ENCODE measurements around the gene P4HB.
"Not testable (repeated sequence)": the region's sequence is repeated elsewhere in the genome, so short reads cannot be mapped to it uniquely, and the experiment has no call there.

The P4HB gene

GRCh38 chr17:81840826-81841778 is 19.2 kb downstream of the P4HB start:
- H3K27me3 ChIP-seq (replicated peaks; ENCODE audit: control insufficient read depth, insufficient read depth, low read length) = no peaks in the 10 kb centered on the region
- H3K4me1 ChIP-seq (ENCODE audit: control insufficient read depth, insufficient read depth, low read length) = peaks cover 5% of the 10 kb centered on the region
- peaks cover 40% of the 10 kb centered on the region for H3K36me3 ChIP-seq (ENCODE audit: control insufficient read depth, insufficient read depth, low read length, severe bottlenecking)
- no peak overlapping the region for H3K9ac ChIP-seq (ENCODE audit: low read length)
- H3K9me3 ChIP-seq (ENCODE audit: control insufficient read depth, low read length) = no peaks in the 10 kb centered on the region
- DNase-seq (ENCODE audit: low read depth) = no peak
- no peak overlapping the region for H3K4me3 ChIP-seq (ENCODE audit: low read length)

DNA sequence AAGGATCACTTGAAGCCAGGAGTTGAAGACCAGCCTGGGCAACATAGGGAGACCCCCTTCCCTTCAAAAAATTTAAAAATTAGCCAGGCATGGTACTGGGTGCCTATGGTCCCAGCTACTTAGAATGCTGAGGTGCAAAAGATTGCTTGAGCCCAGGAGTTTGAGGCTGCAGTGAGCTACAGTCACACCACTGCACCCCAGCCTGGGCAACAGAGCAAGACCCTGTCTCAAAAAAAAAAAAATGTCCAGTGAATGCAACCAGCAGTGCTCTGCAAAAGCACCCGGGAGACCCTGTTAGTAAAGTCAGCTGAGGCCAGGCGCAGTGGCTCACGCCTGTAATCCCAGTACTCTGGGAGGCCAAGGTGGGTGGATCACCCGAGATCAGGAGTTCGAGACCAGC is 20.3 kb downstream of the P4HB start:
- H3K36me3 ChIP-seq (ENCODE audit: control insufficient read depth, insufficient read depth, low read length, severe bottlenecking) = peaks cover 29% of the 10 kb centered on the region
- not testable (repeated sequence) for H3K27me3 ChIP-seq (replicated peaks; ENCODE audit: control insufficient read depth, insufficient read depth, low read length); H3K4me1 ChIP-seq (ENCODE audit: control insufficient read depth, insufficient read depth, low read length); DNase-seq (ENCODE audit: low read depth); H3K9ac ChIP-seq (ENCODE audit: low read length); H3K4me3 ChIP-seq (ENCODE audit: low read length); H3K9me3 ChIP-seq (ENCODE audit: control insufficient read depth, low read length)

DNA sequence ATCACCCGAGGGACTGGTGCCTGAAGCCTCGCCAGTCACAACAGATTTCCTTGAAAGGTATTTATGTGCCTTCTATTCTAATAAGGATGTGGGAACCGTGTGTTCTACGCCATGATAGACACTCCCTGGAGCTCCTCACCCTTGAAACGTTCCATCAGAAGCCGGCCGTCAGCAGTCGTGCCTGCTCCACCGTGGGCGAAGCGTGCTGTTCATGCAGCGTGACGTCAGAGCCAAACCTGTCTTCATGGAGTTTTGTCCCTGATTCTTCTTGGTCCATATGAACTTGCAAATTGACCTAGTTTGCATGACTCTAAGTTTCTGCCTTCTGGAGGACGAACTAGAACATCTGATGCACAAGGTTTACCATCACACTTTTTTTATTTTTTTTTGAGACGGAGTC is 21.0 kb downstream of the P4HB start:
- DNase-seq (ENCODE audit: low read depth) = no peak
- Histone ChIP-seq H3K36me3 (ENCODE audit: control insufficient read depth, insufficient read depth, low read length, severe bottlenecking) (peaks cover 22% of the 10 kb centered on the region), H3K4me1 (ENCODE audit: control insufficient read depth, insufficient read depth, low read length) (peaks cover 5% of the 10 kb centered on the region), H3K27me3 (replicated peaks; ENCODE audit: control insufficient read depth, insufficient read depth, low read length) (no peaks in the 10 kb centered on the region), H3K9me3 (ENCODE audit: control insufficient read depth, low read length) (no peaks in the 10 kb centered on the region), H3K9ac (ENCODE audit: low read length) (no peak overlapping the region), H3K4me3 (ENCODE audit: low read length) (no peak overlapping the region)

- Histone ChIP-seq H3K4me1 (ENCODE audit: control insufficient read depth, insufficient read depth, low read length) (peaks cover 7% of the 10 kb centered on the region), H3K9ac (ENCODE audit: low read length) (no peak overlapping the region), H3K4me3 (ENCODE audit: low read length) (no peak overlapping the region), H3K36me3 (ENCODE audit: control insufficient read depth, insufficient read depth, low read length, severe bottlenecking) (peaks cover 17% of the 10 kb centered on the region), H3K27me3 (replicated peaks; ENCODE audit: control insufficient read depth, insufficient read depth, low read length) (no peaks in the 10 kb centered on the region), H3K9me3 (ENCODE audit: control insufficient read depth, low read length) (no peaks in the 10 kb centered on the region)
- no peak for DNase-seq (ENCODE audit: low read depth)
These were observed 21.5 kb downstream of the P4HB start for GRCh38 chr17:81838753-81839255.

DNA sequence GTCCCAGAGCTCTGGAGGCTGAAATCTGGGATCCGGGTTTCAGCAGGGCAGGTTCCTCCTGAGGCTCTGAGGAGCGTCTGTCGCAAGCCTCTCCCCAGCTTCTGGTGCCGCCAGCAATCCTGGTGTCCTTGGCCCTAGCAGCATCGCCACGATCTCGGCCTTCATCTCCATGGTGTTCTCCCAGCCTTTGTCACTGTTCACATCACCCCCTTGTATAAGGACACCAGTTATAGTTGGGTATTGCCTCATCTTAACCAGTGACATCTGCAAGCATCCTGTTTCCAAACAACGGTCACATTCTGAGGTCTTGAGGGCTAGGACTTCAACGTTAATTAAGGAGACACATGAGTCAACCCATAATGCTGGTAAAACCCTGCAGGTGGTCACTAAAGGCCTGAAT is 22.7 kb downstream of the P4HB start:
- Histone ChIP-seq H3K9ac (ENCODE audit: low read length) (no peak overlapping the region), H3K27me3 (replicated peaks; ENCODE audit: control insufficient read depth, insufficient read depth, low read length) (no peaks in the 10 kb centered on the region), H3K36me3 (ENCODE audit: control insufficient read depth, insufficient read depth, low read length, severe bottlenecking) (peaks cover 5% of the 10 kb centered on the region), H3K4me1 (ENCODE audit: control insufficient read depth, insufficient read depth, low read length) (peaks cover 7% of the 10 kb centered on the region), H3K4me3 (ENCODE audit: low read length) (no peak overlapping the region), H3K9me3 (ENCODE audit: control insufficient read depth, low read length) (no peaks in the 10 kb centered on the region)
- no peak for DNase-seq (ENCODE audit: low read depth)

DNA sequence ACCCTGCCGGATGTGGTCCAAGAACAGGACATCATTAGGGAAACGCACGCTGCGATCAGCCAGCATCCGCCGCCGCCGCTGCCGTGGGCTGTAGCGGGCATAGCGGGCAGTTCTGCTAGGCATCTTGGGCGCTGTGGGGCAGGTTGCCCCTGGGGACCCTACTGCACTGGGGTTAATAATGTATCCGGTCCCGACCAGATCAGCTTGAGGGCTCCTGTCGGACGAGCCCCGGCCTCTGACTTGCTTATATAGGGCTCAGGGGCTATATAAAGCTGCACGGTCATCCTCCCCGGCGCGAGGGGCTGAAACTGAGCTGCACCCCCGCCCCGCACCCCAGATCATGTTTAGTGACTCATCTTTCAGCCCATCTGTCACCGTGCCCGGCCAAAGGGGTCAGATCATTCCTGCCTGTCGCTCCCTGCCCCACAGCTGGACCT is 25.5 kb downstream of the P4HB start, which contains the start of gene PPP1R27:
Gene PPP1R27 (minus strand): TSS at position 220 of the 437 bp plus-strand sequence. CDS start 97 bp downstream, at position 123.
- peak within 1 kb of the TSS; percentile 92 for H3K9ac ChIP-seq (ENCODE audit: low read length)
- H3K36me3 ChIP-seq (ENCODE audit: control insufficient read depth, insufficient read depth, low read length, severe bottlenecking) = no peaks in the 10 kb centered on the region
- no peaks in the 10 kb centered on the region for H3K9me3 ChIP-seq (ENCODE audit: control insufficient read depth, low read length)
- no peaks in the 10 kb centered on the region for H3K27me3 ChIP-seq (replicated peaks; ENCODE audit: control insufficient read depth, insufficient read depth, low read length)
- H3K4me1 ChIP-seq (ENCODE audit: control insufficient read depth, insufficient read depth, low read length) = peaks cover 19% of the 10 kb centered on the region
- no peak for DNase-seq (ENCODE audit: low read depth)
- peak within 1 kb of the TSS; percentile 86 for H3K4me3 ChIP-seq (ENCODE audit: low read length)

GRCh38 chr17:81833921-81834830 is 26.2 kb downstream of the P4HB start:
- no peak for DNase-seq (ENCODE audit: low read depth)
- peaks cover 19% of the 10 kb centered on the region for H3K4me1 ChIP-seq (ENCODE audit: control insufficient read depth, insufficient read depth, low read length)
- no peaks in the 10 kb centered on the region for H3K36me3 ChIP-seq (ENCODE audit: control insufficient read depth, insufficient read depth, low read length, severe bottlenecking)
- H3K9me3 ChIP-seq (ENCODE audit: control insufficient read depth, low read length) = no peaks in the 10 kb centered on the region
- peak overlapping the region; percentile 92 for H3K9ac ChIP-seq (ENCODE audit: low read length)
- H3K4me3 ChIP-seq (ENCODE audit: low read length) = peak overlapping the region; percentile 86
- H3K27me3 ChIP-seq (replicated peaks; ENCODE audit: control insufficient read depth, insufficient read depth, low read length) = no peaks in the 10 kb centered on the region

GRCh38 chr17:81833160-81833920 is 27.0 kb downstream of the P4HB start, which contains the start of gene MCRIP1:
TSS of gene MCRIP1 (minus strand) at chr17:81833291. CDS start at chr17:81824506, 8,785 bp downstream.
- peak; percentile 98 for DNase-seq (ENCODE audit: low read depth)
- Histone ChIP-seq H3K27me3 (replicated peaks; ENCODE audit: control insufficient read depth, insufficient read depth, low read length) (no peaks in the 10 kb centered on the region), H3K9me3 (ENCODE audit: control insufficient read depth, low read length) (no peaks in the 10 kb centered on the region), H3K9ac (ENCODE audit: low read length) (peak within 1 kb of the TSS; percentile 92), H3K36me3 (ENCODE audit: control insufficient read depth, insufficient read depth, low read length, severe bottlenecking) (no peaks in the 10 kb centered on the region), H3K4me3 (ENCODE audit: low read length) (peak within 1 kb of the TSS; percentile 86), H3K4me1 (ENCODE audit: control insufficient read depth, insufficient read depth, low read length) (peaks cover 19% of the 10 kb centered on the region)

GRCh38 chr17:81832608-81833159 is 27.7 kb downstream of the P4HB start:
- H3K27me3 ChIP-seq (replicated peaks; ENCODE audit: control insufficient read depth, insufficient read depth, low read length) = no peaks in the 10 kb centered on the region
- peak; percentile 68 for DNase-seq (ENCODE audit: low read depth)
- H3K4me1 ChIP-seq (ENCODE audit: control insufficient read depth, insufficient read depth, low read length) = peaks cover 19% of the 10 kb centered on the region
- H3K36me3 ChIP-seq (ENCODE audit: control insufficient read depth, insufficient read depth, low read length, severe bottlenecking) = no peaks in the 10 kb centered on the region
- H3K9me3 ChIP-seq (ENCODE audit: control insufficient read depth, low read length) = no peaks in the 10 kb centered on the region
- H3K4me3 ChIP-seq (ENCODE audit: low read length) = peak overlapping the region; percentile 83
- peak overlapping the region; percentile 91 for H3K9ac ChIP-seq (ENCODE audit: low read length)

DNA sequence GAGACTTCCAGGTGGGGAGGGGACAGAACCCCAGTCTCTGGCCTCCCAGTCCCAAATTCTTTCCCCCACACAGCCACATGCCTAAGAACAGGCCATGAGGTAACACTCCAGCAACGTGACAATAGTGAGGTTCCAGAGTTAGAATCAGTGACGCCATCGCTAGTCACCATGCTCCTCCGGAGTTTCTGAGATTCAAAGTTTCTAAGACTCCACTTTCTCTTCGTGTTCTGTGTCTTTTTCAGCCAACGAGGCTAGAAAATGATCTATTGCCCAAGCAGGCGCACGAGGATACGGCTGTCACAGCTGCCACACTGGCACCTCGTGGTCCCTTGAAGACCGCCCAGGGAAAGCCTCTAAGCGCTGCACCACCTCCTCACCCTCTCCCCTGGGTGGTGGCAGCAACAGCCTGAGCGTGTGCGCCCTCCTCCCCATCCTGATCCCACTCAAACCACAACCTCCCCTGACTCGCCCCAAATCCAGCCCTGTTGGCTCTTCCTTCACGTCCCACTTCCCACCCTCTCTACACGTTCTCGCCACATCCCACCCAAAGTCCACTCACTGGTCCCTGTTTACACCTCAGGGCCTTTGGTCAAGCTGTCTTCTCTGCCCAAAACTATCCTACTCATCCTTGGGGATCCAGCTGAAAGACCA is 28.3 kb downstream of the P4HB start:
- Histone ChIP-seq H3K27me3 (replicated peaks; ENCODE audit: control insufficient read depth, insufficient read depth, low read length) (no peaks in the 10 kb centered on the region), H3K9ac (ENCODE audit: low read length) (peak overlapping the region; percentile 91), H3K4me3 (ENCODE audit: low read length) (peak overlapping the region; percentile 83), H3K36me3 (ENCODE audit: control insufficient read depth, insufficient read depth, low read length, severe bottlenecking) (no peaks in the 10 kb centered on the region), H3K4me1 (ENCODE audit: control insufficient read depth, insufficient read depth, low read length) (peaks cover 19% of the 10 kb centered on the region), H3K9me3 (ENCODE audit: control insufficient read depth, low read length) (no peaks in the 10 kb centered on the region)
- DNase-seq (ENCODE audit: low read depth) = peak; percentile 30
